Breast epithelium (tissue), 4 donors: ENCODE data around the gene NEK11. TPM values are rescaled to one million over a fixed set of nuclear protein-coding genes. Genes with fewer than 3 reads are reported as not detected.

Source experiments
- DNase-seq, 2 donors: peaks; one replicate each; pipeline ENCODE4 v3.0.0-alpha.2; 2019; ENCODE audit warnings: low spot score in 2 of 2
- H3K27ac ChIP-seq, 2 donors: fragments of 200-600 bp; sonication (generic) in 1 of 2; one replicate each; pipeline ENCODE4 v1.5.1; 2016 to 2019; ENCODE audit warnings: mild to moderate bottlenecking in 1 of 2
- H3K27me3 ChIP-seq, 2 donors: fragments of 200-600 bp; sonication (generic) in 1 of 2; one replicate each; pipeline versions ENCODE4 v1.5.1 to v1.6.0; 2017 to 2019; ENCODE audit warnings: control low read depth in 1 of 2, mild to moderate bottlenecking in 1 of 2
- H3K36me3 ChIP-seq: fragments of 200-600 bp; one replicate; pipeline ENCODE4 v1.5.1; 2019
- H3K4me1 ChIP-seq, 2 donors: fragments of 200-600 bp; sonication (generic); one replicate each; pipeline ENCODE4 v1.5.1; 2016 to 2019; ENCODE audit warnings: control low read depth in 1 of 2
- H3K4me3 ChIP-seq, 3 donors: fragments of 200-600 bp; sonication (generic); 1 replicate in 2 of 3; 2 replicates in 1 of 3; pipeline ENCODE4 v1.5.1; 2016 to 2019; ENCODE audit warnings: mild to moderate bottlenecking in 3 of 3, moderate library complexity in 2 of 3
- H3K9me3 ChIP-seq, 2 donors: fragments of 200-600 bp; sonication (generic) in 1 of 2; one replicate each; pipeline ENCODE4 v1.5.1; 2016 to 2019; ENCODE audit warnings: control low read depth in 1 of 2
- CTCF ChIP-seq, 3 donors: fragments of 450-650 bp; IDR thresholded peaks; one replicate each; pipeline ENCODE4 v1.5.1; 2016 to 2017; ENCODE audit warnings: antibody characterized with exemption in 3 of 3, mild to moderate bottlenecking in 3 of 3, moderate library complexity in 3 of 3
- POLR2A ChIP-seq: fragments of 450-650 bp; IDR thresholded peaks from one replicate; pipeline ENCODE4 v1.6.1; 2016; ENCODE audit warnings: antibody characterized with exemption, mild to moderate bottlenecking, moderate library complexity
- POLR2AphosphoS5 ChIP-seq, 3 donors: sonication (generic); formaldehyde crosslinking; IDR thresholded peaks; one replicate each; pipeline ENCODE4 v1.6.1; 2017; ENCODE audit warnings: antibody characterized with exemption in 3 of 3
- intact Hi-C: fragments of 100-400 bp; cut with DNase I; formaldehyde crosslinking; loops from one replicate; pipeline ENCODE4 v1.15.1; 2023; ENCODE audit warnings: low total_unique reads
- total RNA-seq, 3 donors: library from RNA; depleted of rRNA; stranded (reverse); fragments of >200 nt; gene quantifications; one replicate each; pipeline ENCODE4 v1.1.0, GENCODE V29; 2016

Gene NEK11
- total RNA-seq, 3 donors from 2014 or later: 7.4 to 18.3 (median 16.4) TPM

DNA sequence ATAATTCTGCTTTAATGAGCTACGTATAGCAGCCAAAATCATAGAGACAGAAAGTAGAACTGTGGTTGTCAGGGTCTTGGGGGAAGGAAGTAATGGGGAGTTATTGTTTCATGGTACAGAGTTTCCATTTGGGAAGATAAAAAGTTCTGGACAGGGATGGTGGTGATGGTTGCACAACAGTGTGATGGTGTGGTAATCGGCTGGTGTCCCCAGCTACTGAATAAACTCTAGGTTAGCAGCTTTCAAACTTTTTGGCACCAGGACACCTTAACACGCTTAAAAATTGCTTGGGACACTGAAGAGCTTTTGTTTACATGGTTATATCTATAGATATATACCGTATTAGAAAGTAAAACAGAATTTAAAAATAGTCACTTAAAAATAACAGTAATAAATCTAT lies 166.0 kb downstream of the NEK11 start:
- H3K27ac ChIP-seq: no peak overlapping the region
- DNase-seq: no peak
- H3K36me3 ChIP-seq: no peaks in the 10 kb centered on the region
- no peaks in the 10 kb centered on the region for H3K4me1 ChIP-seq
- intact Hi-C loops: no loop called here
- no peaks in the 10 kb centered on the region for H3K9me3 ChIP-seq
- no peak overlapping the region for H3K4me3 ChIP-seq
- TF ChIP-seq POLR2A: no peak
- no peak for TF ChIP-seq CTCF (IDR thresholded peaks at IDR 0.05)
- no peak for TF ChIP-seq POLR2AphosphoS5 (IDR thresholded peaks at IDR 0.05)
- H3K27me3 ChIP-seq: no peaks in the 10 kb centered on the region

- no peak overlapping the region for H3K4me3 ChIP-seq
- H3K4me1 ChIP-seq: no peaks in the 10 kb centered on the region
- H3K27me3 ChIP-seq: no peaks in the 10 kb centered on the region
- TF ChIP-seq POLR2A (no peak), POLR2AphosphoS5 (IDR thresholded peaks at IDR 0.05) (no peak), CTCF (IDR thresholded peaks at IDR 0.05) (no peak)
- H3K9me3 ChIP-seq: no peaks in the 10 kb centered on the region
- no peak for DNase-seq
- intact Hi-C loops: no loop called here
- no peaks in the 10 kb centered on the region for H3K36me3 ChIP-seq
- no peak overlapping the region for H3K27ac ChIP-seq
Measured at GRCh38 chr3:131193641-131194238, 167.1 kb downstream of the NEK11 start.

DNA sequence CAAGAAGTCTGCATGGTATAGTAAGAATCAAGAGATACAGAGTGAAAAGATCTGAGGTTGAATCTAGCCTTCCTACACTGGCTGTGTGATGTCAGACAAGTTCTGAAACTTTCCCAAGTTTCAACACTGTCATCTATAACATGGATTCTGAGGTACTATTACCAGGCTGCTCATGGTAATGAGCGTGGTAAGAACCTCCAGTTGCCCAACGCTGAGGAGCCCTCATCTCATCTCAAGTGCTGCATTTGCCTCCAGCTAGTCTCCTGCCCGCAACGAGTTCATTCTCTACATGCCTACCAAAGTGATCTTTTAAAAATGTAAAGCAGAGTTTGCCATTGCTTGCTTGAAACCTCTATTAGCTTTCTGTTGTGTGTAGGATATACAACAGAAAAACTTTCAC lies 168.1 kb downstream of the NEK11 start:
- Histone ChIP-seq H3K27ac (no peak overlapping the region), H3K4me1 (no peaks in the 10 kb centered on the region), H3K36me3 (no peaks in the 10 kb centered on the region), H3K27me3 (no peaks in the 10 kb centered on the region), H3K4me3 (no peak overlapping the region), H3K9me3 (no peaks in the 10 kb centered on the region)
- DNase-seq: no peak
- no peak for TF ChIP-seq POLR2AphosphoS5 (IDR thresholded peaks at IDR 0.05)
- no peak for TF ChIP-seq CTCF (IDR thresholded peaks at IDR 0.05)
- no peak for TF ChIP-seq POLR2A
- intact Hi-C loops: no loop called here

DNA sequence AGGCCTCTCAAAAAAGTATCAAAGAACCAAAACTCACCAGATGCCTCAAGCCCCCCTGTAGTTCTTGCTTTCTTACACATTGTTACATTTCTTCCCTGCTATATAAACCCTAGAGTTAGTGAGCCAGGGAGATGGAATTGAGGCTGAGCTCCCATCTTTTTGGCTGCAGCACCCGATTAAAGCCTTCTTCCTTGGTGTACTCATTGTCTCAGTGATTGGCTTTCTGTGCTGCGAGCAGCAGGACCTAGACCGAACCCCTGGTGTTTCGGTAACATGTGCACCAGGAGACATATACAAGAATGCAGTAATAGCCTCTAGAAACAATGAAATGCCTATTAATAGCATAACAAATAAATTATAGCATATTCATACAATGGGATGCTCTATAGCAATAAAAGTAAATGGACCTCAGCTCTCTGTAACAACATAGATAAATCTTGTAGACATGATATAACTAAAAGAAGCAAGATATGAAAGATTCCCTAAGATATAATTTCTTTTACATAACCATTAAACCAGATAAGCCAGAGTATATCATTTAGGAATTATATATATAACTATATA lies 174.0 kb downstream of the NEK11 start:
- Histone ChIP-seq H3K27me3 (no peaks in the 10 kb centered on the region), H3K4me3 (no peak overlapping the region), H3K36me3 (no peaks in the 10 kb centered on the region), H3K9me3 (peaks cover 5 to 14% of the 10 kb centered on the region in 2 donors), H3K4me1 (no peaks in the 10 kb centered on the region), H3K27ac (no peak overlapping the region)
- TF ChIP-seq CTCF (IDR thresholded peaks at IDR 0.05) (no peak), POLR2AphosphoS5 (IDR thresholded peaks at IDR 0.05) (no peak), POLR2A (no peak)
- intact Hi-C loops: loop anchor here (5.0 kb wide), 1 partner anchor 952 kb away; no protein-coding TSS in a partner anchor
- no peak for DNase-seq

DNA sequence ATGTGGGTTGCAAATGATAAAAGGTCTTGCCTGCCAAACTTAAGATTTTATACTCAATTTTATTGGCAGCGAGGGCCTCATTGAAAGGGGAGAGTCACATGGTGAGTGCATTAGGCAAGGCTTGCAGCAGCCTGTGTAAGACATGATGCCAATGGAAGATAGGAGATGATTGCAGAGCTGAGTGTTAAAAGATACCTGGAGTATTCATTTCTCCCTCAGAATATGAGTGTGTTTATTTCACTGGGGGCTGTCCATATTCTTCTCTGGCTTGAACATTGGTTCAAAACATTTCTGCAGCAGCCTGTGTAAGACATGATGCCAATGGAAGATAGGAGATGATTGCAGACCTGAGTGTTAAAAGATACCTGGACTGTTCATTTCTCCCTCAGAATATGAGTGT lies 189.7 kb downstream of the NEK11 start:
- no peaks in the 10 kb centered on the region for H3K27me3 ChIP-seq
- H3K4me3 ChIP-seq: no peak overlapping the region
- intact Hi-C loops: no loop called here
- H3K9me3 ChIP-seq: no peaks in the 10 kb centered on the region
- H3K4me1 ChIP-seq: no peaks in the 10 kb centered on the region
- no peak for DNase-seq
- H3K27ac ChIP-seq: no peak overlapping the region
- no peaks in the 10 kb centered on the region for H3K36me3 ChIP-seq
- no peak for TF ChIP-seq CTCF (IDR thresholded peaks at IDR 0.05)
- no peak for TF ChIP-seq POLR2A
- no peak for TF ChIP-seq POLR2AphosphoS5 (IDR thresholded peaks at IDR 0.05)
